ENCODE data around the gene BAIAP2.
"Not testable (repeated sequence)": the region's sequence is repeated elsewhere in the genome, so short reads cannot be mapped to it uniquely, and the experiment has no call there.

Gene BAIAP2

GRCh38 chr17:81025065-81025740 is 9.7 kb upstream of the BAIAP2 start:
- DNase-seq (ENCODE audit: low read depth): no peak

GRCh38 chr17:81025741-81026129 is 9.2 kb upstream of the BAIAP2 start:
- no peak for DNase-seq (ENCODE audit: low read depth)

- DNase-seq (ENCODE audit: low read depth): no peak
Observed at GRCh38 chr17:81026266-81027036, 8.5 kb upstream of the BAIAP2 start.

GRCh38 chr17:81027038-81027437 is 7.9 kb upstream of the BAIAP2 start:
- no peak for DNase-seq (ENCODE audit: low read depth)

GRCh38 chr17:81027591-81028505 is 7.1 kb upstream of the BAIAP2 start:
- no peak for DNase-seq (ENCODE audit: low read depth)

- no peak for DNase-seq (ENCODE audit: low read depth)
Observed at GRCh38 chr17:81028506-81028858, 6.5 kb upstream of the BAIAP2 start.

- no peak for DNase-seq (ENCODE audit: low read depth)
Observed at GRCh38 chr17:81029859-81030258, 5.1 kb upstream of the BAIAP2 start.

GRCh38 chr17:81030312-81030711 is 4.6 kb upstream of the BAIAP2 start:
- not testable (repeated sequence) for DNase-seq (ENCODE audit: low read depth)

GRCh38 chr17:81030741-81031565 is 4.0 kb upstream of the BAIAP2 start:
- DNase-seq (ENCODE audit: low read depth): no peak

GRCh38 chr17:81031566-81032550 is 3.1 kb upstream of the BAIAP2 start:
- no peak for DNase-seq (ENCODE audit: low read depth)

- no peak for DNase-seq (ENCODE audit: low read depth)
Observed at GRCh38 chr17:81032641-81033480, 2.1 kb upstream of the BAIAP2 start.

GRCh38 chr17:81033535-81034167 is 1.3 kb upstream of the BAIAP2 start:
- no peak for DNase-seq (ENCODE audit: low read depth)

GRCh38 chr17:81034168-81034777 is 678 bp upstream of the BAIAP2 start:
- no peak for DNase-seq (ENCODE audit: low read depth)

GRCh38 chr17:81035521-81036196 is 708 bp downstream of the BAIAP2 start:
- no peak for DNase-seq (ENCODE audit: low read depth)

GRCh38 chr17:81036197-81036941 is 1.4 kb downstream of the BAIAP2 start:
- no peak for DNase-seq (ENCODE audit: low read depth)

GRCh38 chr17:81037026-81037797 is 2.3 kb downstream of the BAIAP2 start:
- DNase-seq (ENCODE audit: low read depth): no peak

All from GM04503 (cell line).